SK-N-SH treated with all-trans-retinoic acid at 6 μM for 48 hours (cell line): ENCODE measurements around the gene ARHGAP15.

Source experiments
- ATAC-seq: fragments of 200-7000 bp; cut with Tn5 transposase; 3 replicates; pipeline ENCODE4 v1.9.1; 2020; ENCODE audit warnings: mild to moderate bottlenecking, moderate library complexity
- ARNTL ChIP-seq: fragments of 450-650 bp; formaldehyde crosslinking; IDR thresholded peaks from 2 replicates; pipeline ENCODE4 v1.5.0; 2020; ENCODE audit warnings: low read depth, mild to moderate bottlenecking, moderate library complexity, borderline replicate concordance
- BACH2 ChIP-seq: fragments of 250-450 bp; sonication (Bioruptor Pico); IDR thresholded peaks from 2 replicates; pipeline ENCODE4 v1.9.0; 2021; ENCODE audit warnings: mild to moderate bottlenecking, borderline replicate concordance
- CREB5 ChIP-seq: fragments of 250-450 bp; sonication (Bioruptor Pico); IDR thresholded peaks from 2 replicates; pipeline ENCODE4 v1.5.1; 2020; ENCODE audit warnings: low read depth, mild to moderate bottlenecking, moderate library complexity
- CSDC2 ChIP-seq: fragments of 250-450 bp; sonication (Bioruptor Pico); IDR thresholded peaks from 2 replicates; pipeline ENCODE4 v1.5.0; 2020; ENCODE audit warnings: mild to moderate bottlenecking, moderate library complexity
- CSRNP3 ChIP-seq: fragments of 250-450 bp; sonication (Bioruptor Pico); IDR thresholded peaks from 2 replicates; pipeline ENCODE4 v1.5.1; 2021; ENCODE audit warnings: mild to moderate bottlenecking, moderate library complexity
- ESRRG ChIP-seq: fragments of 250-450 bp; sonication (Bioruptor Pico); IDR thresholded peaks from 2 replicates; pipeline ENCODE4 v1.6.1; 2021; ENCODE audit warnings: mild to moderate bottlenecking
- GLIS3 ChIP-seq: fragments of 250-450 bp; sonication (Bioruptor Pico); IDR thresholded peaks from 2 replicates; pipeline ENCODE4 v1.5.0; 2020; ENCODE audit warnings: mild to moderate bottlenecking, moderate library complexity
- ISL1 ChIP-seq: fragments of 250-450 bp; sonication (Bioruptor Pico); IDR thresholded peaks from 2 replicates; pipeline ENCODE4 v2.1.2; 2022; ENCODE audit warnings: mild to moderate bottlenecking, moderate library complexity
- OSR1 ChIP-seq: fragments of 250-450 bp; sonication (Bioruptor Pico); IDR thresholded peaks from 2 replicates; pipeline ENCODE4 v1.8.0; 2022; ENCODE audit warnings: moderate library complexity, mild to moderate bottlenecking, inconsistent platforms
- PATZ1 ChIP-seq: fragments of 250-450 bp; sonication (Bioruptor Pico); IDR thresholded peaks from 2 replicates; pipeline ENCODE4 v1.8.0; 2020; ENCODE audit warnings: mild to moderate bottlenecking, moderate library complexity, borderline replicate concordance
- POU6F1 ChIP-seq: fragments of 250-450 bp; sonication (Bioruptor Pico); IDR thresholded peaks from 2 replicates; pipeline ENCODE4 v1.8.0; 2021; ENCODE audit warnings: low read depth, mild to moderate bottlenecking, moderate library complexity, borderline replicate concordance
- PPARA ChIP-seq: fragments of 250-450 bp; sonication (Bioruptor Pico); IDR thresholded peaks from 2 replicates; pipeline ENCODE4 v1.5.0; 2020; ENCODE audit warnings: mild to moderate bottlenecking, borderline replicate concordance
- SNAI2 ChIP-seq: fragments of 250-450 bp; sonication (Bioruptor Pico); IDR thresholded peaks from 2 replicates; pipeline ENCODE4 v1.5.0; 2020; ENCODE audit warnings: mild to moderate bottlenecking, moderate library complexity
- TCF4 ChIP-seq: fragments of 250-450 bp; sonication (Bioruptor Pico); IDR thresholded peaks from 2 replicates; pipeline ENCODE4 v1.8.0; 2021; ENCODE audit warnings: mild to moderate bottlenecking, moderate library complexity, borderline replicate concordance
- TOX ChIP-seq: fragments of 250-450 bp; sonication (Bioruptor Pico); IDR thresholded peaks from 2 replicates; pipeline ENCODE4 v1.8.0; 2021; ENCODE audit warnings: mild to moderate bottlenecking, moderate library complexity, borderline replicate concordance
- TSHZ2 ChIP-seq: fragments of 250-450 bp; sonication (Bioruptor Pico); IDR thresholded peaks from 2 replicates; pipeline ENCODE4 v1.5.0; 2020; ENCODE audit warnings: mild to moderate bottlenecking, moderate library complexity
- ZC3H10 ChIP-seq: fragments of 250-450 bp; sonication (Bioruptor Pico); IDR thresholded peaks from 2 replicates; pipeline ENCODE4 v1.5.1; 2021; ENCODE audit warnings: mild to moderate bottlenecking, moderate library complexity
- ZFP3 ChIP-seq: fragments of 250-450 bp; sonication (Bioruptor Pico); IDR thresholded peaks from 2 replicates; pipeline ENCODE4 v1.5.0; 2020; ENCODE audit warnings: mild to moderate bottlenecking, moderate library complexity
- ZFP30 ChIP-seq: fragments of 450-650 bp; formaldehyde crosslinking; IDR thresholded peaks from 2 replicates; pipeline ENCODE4 v1.5.0; 2022; ENCODE audit warnings: mild to moderate bottlenecking, moderate library complexity
- ZNF70 ChIP-seq: fragments of 450-650 bp; formaldehyde crosslinking; IDR thresholded peaks from 2 replicates; pipeline ENCODE4 v1.5.0; 2020; ENCODE audit warnings: mild to moderate bottlenecking, moderate library complexity
- ZNF8 ChIP-seq: fragments of 450-650 bp; formaldehyde crosslinking; IDR thresholded peaks from 2 replicates; pipeline ENCODE4 v1.5.0; 2020; ENCODE audit warnings: mild to moderate bottlenecking, moderate library complexity

The ARHGAP15 gene

GRCh38 chr2:143311426-143311825, 182.2 kb downstream of the ARHGAP15 start:
- ATAC-seq = no peak
- TF ChIP-seq PPARA (CRISPR knock-in tag) (no peak), CREB5 (CRISPR knock-in tag) (no peak), ZNF8 (CRISPR knock-in tag) (no peak), TOX (no peak), ZC3H10 (CRISPR knock-in tag) (no peak), ISL1 (CRISPR knock-in tag) (no peak), GLIS3 (CRISPR knock-in tag) (no peak), ZNF70 (CRISPR knock-in tag) (no peak), PATZ1 (CRISPR knock-in tag) (no peak), TCF4 (CRISPR knock-in tag) (no peak), OSR1 (CRISPR knock-in tag) (no peak), SNAI2 (CRISPR knock-in tag) (no peak), ARNTL (CRISPR knock-in tag) (no peak)

GRCh38 chr2:143312441-143312840, 183.2 kb downstream of the ARHGAP15 start:
- TF ChIP-seq TOX = no peak
- no peak for TF ChIP-seq TCF4 (CRISPR knock-in tag)
- TF ChIP-seq CREB5 (CRISPR knock-in tag) = no peak
- no peak for TF ChIP-seq SNAI2 (CRISPR knock-in tag)
- no peak for TF ChIP-seq TSHZ2
- no peak for TF ChIP-seq GLIS3 (CRISPR knock-in tag)
- no peak for TF ChIP-seq ZNF70 (CRISPR knock-in tag)
- no peak for TF ChIP-seq ESRRG (CRISPR knock-in tag)
- no peak for TF ChIP-seq ZFP30 (CRISPR knock-in tag)
- TF ChIP-seq CSDC2 (CRISPR knock-in tag) = no peak
- no peak for TF ChIP-seq POU6F1 (CRISPR knock-in tag)
- no peak for TF ChIP-seq ZNF8 (CRISPR knock-in tag)
- TF ChIP-seq CSRNP3 (CRISPR knock-in tag) = no peak
- TF ChIP-seq PATZ1 (CRISPR knock-in tag) = no peak
- no peak for TF ChIP-seq BACH2 (CRISPR knock-in tag)
- TF ChIP-seq ZC3H10 (CRISPR knock-in tag) = no peak
- TF ChIP-seq ZFP3 = no peak
- TF ChIP-seq ARNTL (CRISPR knock-in tag) = no peak
- TF ChIP-seq, all 23 proteins: peak for 0
- ATAC-seq = no peak
